Liver (tissue), 3 donors: ENCODE results near the gene IL32.

ENCODE experiments used
- HNF4G ChIP-seq: IDR thresholded peaks from 2 replicates; pipeline ENCODE4 v1.6.1; 2016; ENCODE audit warnings: antibody characterized with exemption
- MAX ChIP-seq: IDR thresholded peaks from 2 replicates; pipeline ENCODE4 v1.6.1; 2016; ENCODE audit warnings: antibody characterized with exemption
- NR2F2 ChIP-seq: IDR thresholded peaks from 2 replicates; pipeline ENCODE4 v1.6.1; 2016; ENCODE audit warnings: antibody characterized with exemption
- SP1 ChIP-seq: IDR thresholded peaks from 2 replicates; pipeline ENCODE4 v1.6.1; 2018; ENCODE audit warnings: antibody characterized with exemption, mild to moderate bottlenecking
- YY1 ChIP-seq: IDR thresholded peaks from 2 replicates; pipeline ENCODE4 v1.6.1; 2016; ENCODE audit warnings: antibody characterized with exemption, mild to moderate bottlenecking
- ZBTB33 ChIP-seq: IDR thresholded peaks from 2 replicates; pipeline ENCODE4 v1.6.1; 2016; ENCODE audit warnings: antibody characterized with exemption
- TF ChIP-seq, protein P1 (sequence below): fragments of 150-350 bp; IDR thresholded peaks from 2 replicates; pipeline ENCODE4 v1.5.1; 2017; ENCODE audit warnings: improper control_type of control experiment, low read depth, low read length; ENCODE audit not compliant: missing input control
- donor health status: healthy.
- donor health status: healthy.

DNA sequence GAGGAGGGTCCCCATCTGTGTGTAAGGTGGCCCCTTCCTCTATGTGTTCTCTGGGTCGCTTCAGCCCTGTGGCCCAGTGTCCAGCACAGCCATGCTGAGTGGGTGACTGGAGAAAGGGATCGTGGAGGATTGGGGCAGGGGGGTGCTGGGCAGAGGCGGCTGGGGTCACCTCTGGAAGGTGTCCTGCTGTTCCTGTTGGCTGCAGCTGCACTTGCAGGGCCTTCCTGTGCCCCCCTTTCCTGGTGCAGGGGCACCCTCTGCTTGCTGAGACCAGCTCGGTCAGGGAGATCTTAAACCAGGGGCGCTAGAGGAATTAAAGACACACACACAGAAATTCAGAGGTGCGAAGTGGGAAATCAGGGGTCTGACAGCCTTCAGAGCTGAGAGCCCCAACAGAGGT lies 11.1 kb downstream of the IL32 start:
- TF ChIP-seq, protein P1, sequence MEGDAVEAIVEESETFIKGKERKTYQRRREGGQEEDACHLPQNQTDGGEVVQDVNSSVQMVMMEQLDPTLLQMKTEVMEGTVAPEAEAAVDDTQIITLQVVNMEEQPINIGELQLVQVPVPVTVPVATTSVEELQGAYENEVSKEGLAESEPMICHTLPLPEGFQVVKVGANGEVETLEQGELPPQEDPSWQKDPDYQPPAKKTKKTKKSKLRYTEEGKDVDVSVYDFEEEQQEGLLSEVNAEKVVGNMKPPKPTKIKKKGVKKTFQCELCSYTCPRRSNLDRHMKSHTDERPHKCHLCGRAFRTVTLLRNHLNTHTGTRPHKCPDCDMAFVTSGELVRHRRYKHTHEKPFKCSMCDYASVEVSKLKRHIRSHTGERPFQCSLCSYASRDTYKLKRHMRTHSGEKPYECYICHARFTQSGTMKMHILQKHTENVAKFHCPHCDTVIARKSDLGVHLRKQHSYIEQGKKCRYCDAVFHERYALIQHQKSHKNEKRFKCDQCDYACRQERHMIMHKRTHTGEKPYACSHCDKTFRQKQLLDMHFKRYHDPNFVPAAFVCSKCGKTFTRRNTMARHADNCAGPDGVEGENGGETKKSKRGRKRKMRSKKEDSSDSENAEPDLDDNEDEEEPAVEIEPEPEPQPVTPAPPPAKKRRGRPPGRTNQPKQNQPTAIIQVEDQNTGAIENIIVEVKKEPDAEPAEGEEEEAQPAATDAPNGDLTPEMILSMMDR = no peak
- no peak for TF ChIP-seq YY1
- TF ChIP-seq SP1 = no peak
- TF ChIP-seq MAX = no peak
- TF ChIP-seq ZBTB33 = no peak
- no peak for TF ChIP-seq HNF4G
- no peak for TF ChIP-seq NR2F2
